Measurements from ENCODE around the gene KRTAP9-9.
"Not testable (repeated sequence)": the region's sequence is repeated elsewhere in the genome, so short reads cannot be mapped to it uniquely, and the experiment has no call there.

Gene KRTAP9-9

DNA sequence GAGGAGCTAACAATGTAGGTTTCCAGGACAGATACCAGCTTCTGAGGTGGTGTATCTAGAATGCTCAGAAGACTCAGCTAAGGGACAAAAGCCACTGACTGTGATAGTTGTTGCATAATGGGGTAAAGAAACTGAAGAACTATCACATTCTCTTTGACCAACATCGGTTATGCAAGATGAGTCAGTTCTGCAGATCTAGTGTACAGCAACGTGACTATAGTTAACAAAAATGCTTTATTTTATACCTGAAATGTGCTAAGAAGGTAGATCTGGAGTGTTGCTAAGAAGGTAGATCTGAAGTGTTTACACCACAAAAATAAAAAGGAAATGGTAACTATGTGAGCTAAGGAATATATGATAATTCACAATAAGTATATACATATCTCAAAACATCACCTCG lies 12.5 kb downstream of the KRTAP9-9 start:
- CTCF ChIA-PET: interaction anchor here (1.5 kb wide), 1 partner anchor 9 kb away, joined by 3 read pairs; no protein-coding TSS in a partner anchor
- DNase-seq (ENCODE audit: low read depth, low spot score): no peak
- TF ChIP-seq CTCF (IDR thresholded peaks at IDR 0.05; ENCODE audit: insufficient read depth, low read length, missing control alignments): no peak
- POLR2A ChIA-PET: no interaction called here
- H3K4me3 ChIP-seq (ENCODE audit: low read depth, low read length): no peak overlapping the region

GRCh38 chr17:41271323-41271722 lies 16.1 kb downstream of the KRTAP9-9 start:
- CTCF ChIA-PET; H3K4me3 ChIP-seq (ENCODE audit: low read depth, low read length); POLR2A ChIA-PET; DNase-seq (ENCODE audit: low read depth, low spot score): not testable (repeated sequence)

DNA sequence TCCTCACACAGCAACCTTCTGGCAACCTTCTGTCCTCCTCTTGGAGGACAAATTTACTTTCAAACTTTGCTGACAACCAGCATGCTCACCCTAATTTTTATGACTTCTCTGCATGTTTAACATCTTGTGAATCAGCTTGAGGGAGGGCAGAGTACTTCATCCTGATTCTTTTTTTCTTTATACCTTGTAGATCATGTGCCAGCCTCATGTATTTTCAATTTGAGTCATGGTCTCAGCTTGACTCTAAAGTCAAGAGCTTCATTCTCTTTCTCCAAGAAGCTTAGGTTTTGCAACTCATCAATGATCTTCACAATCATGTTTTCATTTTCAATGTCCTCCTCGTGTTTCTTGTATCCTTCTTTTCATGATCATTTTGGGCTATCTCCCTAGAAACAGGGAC lies 16.7 kb downstream of the KRTAP9-9 start:
- TF ChIP-seq CTCF (IDR thresholded peaks at IDR 0.05; ENCODE audit: insufficient read depth, low read length, missing control alignments): no peak
- no peak for DNase-seq (ENCODE audit: low read depth, low spot score)
- POLR2A ChIA-PET: no interaction called here
- CTCF ChIA-PET: interaction anchor here (1.3 kb wide), 1 partner anchor 11 kb away, joined by 3 read pairs; no protein-coding TSS in a partner anchor
- H3K4me3 ChIP-seq (ENCODE audit: low read depth, low read length): no peak overlapping the region

DNA sequence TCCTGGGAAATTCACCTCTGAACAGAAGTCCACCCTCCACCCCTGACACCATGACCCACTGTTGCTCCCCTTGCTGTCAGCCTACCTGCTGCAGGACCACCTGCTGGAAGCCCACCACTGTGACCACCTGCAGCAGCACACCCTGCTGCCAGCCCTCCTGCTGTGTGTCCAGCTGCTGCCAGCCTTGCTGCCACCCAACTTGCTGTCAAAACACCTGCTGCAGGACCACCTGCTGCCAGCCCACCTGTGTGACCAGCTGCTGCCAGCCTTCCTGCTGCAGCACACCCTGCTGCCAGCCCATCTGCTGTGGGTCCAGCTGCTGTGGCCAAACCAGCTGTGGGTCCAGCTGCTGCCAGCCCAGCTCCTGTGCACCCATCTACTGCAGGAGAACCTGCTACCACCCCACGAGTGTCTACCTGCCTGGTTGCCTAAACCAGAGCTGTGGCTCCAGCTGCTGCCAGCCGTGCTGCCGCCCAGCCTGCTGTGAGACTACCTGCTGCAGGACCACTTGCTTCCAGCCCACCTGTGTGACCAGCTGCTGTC lies 20.5 kb downstream of the KRTAP9-9 start, which contains the start of gene KRTAP9-7:
Gene KRTAP9-7 (plus strand): TSS at position 51 of the 543 bp plus-strand sequence. CDS start 0 bp downstream, at position 51.
- CTCF ChIA-PET: interaction anchor here (1.9 kb wide), 1 partner anchor 10 kb away, joined by 4 read pairs; no protein-coding TSS in a partner anchor
- DNase-seq (ENCODE audit: low read depth, low spot score); POLR2A ChIA-PET: not testable (repeated sequence)

DNA sequence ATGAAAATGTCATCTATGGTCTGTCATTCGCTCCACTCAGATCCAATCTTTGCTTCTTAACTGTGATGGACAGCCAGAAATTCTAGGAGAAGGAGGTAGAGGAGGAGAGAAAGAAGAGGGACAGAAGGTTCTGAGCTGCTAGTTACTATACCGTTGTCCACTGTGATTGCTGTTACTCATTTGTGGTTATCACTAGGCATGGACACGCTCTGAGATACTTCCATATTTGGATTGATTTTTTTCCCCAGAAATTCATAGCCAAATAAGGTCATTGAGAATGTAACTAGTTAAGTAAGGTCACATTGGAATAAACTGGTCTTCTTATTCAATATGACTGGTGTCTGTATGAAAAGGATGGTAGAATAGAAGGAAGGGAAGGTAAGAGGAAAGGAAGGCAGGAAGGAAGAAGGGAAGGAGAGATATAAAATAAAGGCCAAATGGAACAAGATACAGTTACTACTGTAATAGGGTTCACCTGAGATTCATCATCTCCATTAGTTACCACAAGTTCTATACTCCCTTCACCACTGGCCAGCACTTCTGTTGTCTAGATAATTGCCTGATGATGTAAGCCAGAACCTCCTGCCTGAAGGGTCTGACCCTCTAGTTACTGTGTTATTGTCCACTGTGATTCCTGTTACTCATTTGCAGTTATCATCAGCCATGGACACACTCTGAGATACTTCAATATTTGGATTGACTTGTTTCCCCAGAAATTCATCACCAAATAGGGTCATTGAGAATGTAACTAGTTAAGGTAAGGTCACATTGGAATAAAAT lies 23.2 kb downstream of the KRTAP9-9 start:
- ChIA-PET CTCF (interaction anchor here (1.2 kb wide), 1 partner anchor 44 kb away, joined by 5 read pairs; no protein-coding TSS in a partner anchor), POLR2A (no interaction called here)
- DNase-seq (ENCODE audit: low read depth, low spot score): no peak
- no peak overlapping the region for H3K4me3 ChIP-seq (ENCODE audit: low read depth, low read length)
- TF ChIP-seq CTCF (IDR thresholded peaks at IDR 0.05; ENCODE audit: insufficient read depth, low read length, missing control alignments): no peak

More for the DNA sequence above, 20.5 kb downstream of the KRTAP9-9 start, which contains the start of gene KRTAP9-7:
- H3K4me3 ChIP-seq (ENCODE audit: low read depth, low read length): not testable (repeated sequence)

GRCh38 chr17:41284043-41284442 lies 28.9 kb downstream of the KRTAP9-9 start:
- TF ChIP-seq CTCF (IDR thresholded peaks at IDR 0.05; ENCODE audit: insufficient read depth, low read length, missing control alignments): no peak
- DNase-seq (ENCODE audit: low read depth, low spot score): peak; percentile 34
- CTCF ChIA-PET: interaction anchor here (2.0 kb wide), 1 partner anchor 265 kb away, joined by 6 read pairs; no protein-coding TSS in a partner anchor
- POLR2A ChIA-PET: interaction anchor here (0.7 kb wide), 1 partner anchor 14 kb away, joined by 4 read pairs; no protein-coding TSS in a partner anchor
- no peak overlapping the region for H3K4me3 ChIP-seq (ENCODE audit: low read depth, low read length)

DNA sequence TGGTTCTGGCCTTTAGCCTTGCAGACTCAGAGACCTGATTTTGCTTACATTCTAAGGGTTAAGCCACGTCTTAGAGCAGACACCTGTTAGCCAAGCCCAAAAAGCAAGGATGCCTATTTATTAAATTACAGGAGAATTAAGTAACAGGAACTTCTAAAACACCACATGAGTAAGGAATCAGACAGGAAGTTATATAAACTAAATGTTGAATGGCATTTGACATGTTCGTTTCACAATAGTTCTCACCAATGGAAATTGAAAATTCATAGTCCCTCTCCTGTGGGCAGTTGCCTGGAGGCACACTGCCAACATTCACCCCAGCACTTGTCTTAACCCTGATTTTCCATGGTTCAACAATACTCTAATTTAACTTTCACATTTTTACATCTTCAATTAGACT lies 29.4 kb downstream of the KRTAP9-9 start:
- CTCF ChIA-PET: no interaction called here
- no peak for TF ChIP-seq CTCF (IDR thresholded peaks at IDR 0.05; ENCODE audit: insufficient read depth, low read length, missing control alignments)
- DNase-seq (ENCODE audit: low read depth, low spot score): no peak
- no peak overlapping the region for H3K4me3 ChIP-seq (ENCODE audit: low read depth, low read length)
- POLR2A ChIA-PET: no interaction called here
